T-helper 2 cell treated with Interferon-gamma antibody and Interleukin-4, amounts not matched to agents 5 μg/mL and 100 μg/mL, for 36 hours (primary cell): ENCODE measurements around the gene TPST1.
"Not testable (repeated sequence)": the region's sequence is repeated elsewhere in the genome, so short reads cannot be mapped to it uniquely, and the experiment has no call there.

Experiments
- DNase-seq: peaks from one replicate; pipeline ENCODE4 v3.0.0; 2021; ENCODE audit warnings: low spot score
- H3K27ac Mint-ChIP-seq: one replicate; pipeline ENCODE4 v1.8.0; 2021; ENCODE audit warnings: mild to moderate bottlenecking, mixed read lengths
- H3K27me3 Mint-ChIP-seq: one replicate; pipeline ENCODE4 v1.8.0; 2021; ENCODE audit warnings: low read depth, mixed read lengths
- H3K36me3 Mint-ChIP-seq: one replicate; pipeline ENCODE4 v1.8.0; 2021; ENCODE audit warnings: low read depth, mixed read lengths
- H3K4me1 Mint-ChIP-seq: one replicate; pipeline ENCODE4 v1.8.0; 2021; ENCODE audit warnings: low read depth, mixed read lengths
- H3K4me3 Mint-ChIP-seq: one replicate; pipeline ENCODE4 v1.8.0; 2022; ENCODE audit warnings: mild to moderate bottlenecking, moderate library complexity, mixed read lengths
- H3K9me3 Mint-ChIP-seq: one replicate; pipeline ENCODE4 v1.8.0; 2021; ENCODE audit warnings: mixed read lengths

TPST1 gene

DNA sequence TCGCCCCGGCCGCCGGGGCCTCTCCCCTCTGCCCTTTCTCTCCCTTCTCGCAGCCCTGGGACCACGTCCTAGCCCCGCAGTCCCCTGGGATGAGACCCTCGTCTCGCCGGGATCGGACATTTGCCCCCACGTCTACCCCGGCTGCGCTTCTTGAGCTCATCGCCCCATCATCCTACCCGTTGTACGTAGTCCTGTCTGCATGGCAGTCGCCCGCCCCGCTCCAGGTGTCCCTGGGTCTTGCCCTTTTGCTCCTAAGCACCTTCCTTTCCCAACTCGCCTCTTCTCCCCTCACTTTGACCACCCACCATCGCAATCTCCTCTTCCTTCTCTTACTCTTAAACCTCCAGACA is 582 bp downstream of the TPST1 start:
- peak overlapping the region; percentile 19 for H3K27ac Mint-ChIP-seq
- no peaks in the 10 kb centered on the region for H3K36me3 Mint-ChIP-seq
- no peaks in the 10 kb centered on the region for H3K9me3 Mint-ChIP-seq
- peaks cover 36% of the 10 kb centered on the region for H3K27me3 Mint-ChIP-seq
- H3K4me3 Mint-ChIP-seq = peak overlapping the region; percentile 83
- no peak for DNase-seq
- H3K4me1 Mint-ChIP-seq = peaks cover 26% of the 10 kb centered on the region

DNA sequence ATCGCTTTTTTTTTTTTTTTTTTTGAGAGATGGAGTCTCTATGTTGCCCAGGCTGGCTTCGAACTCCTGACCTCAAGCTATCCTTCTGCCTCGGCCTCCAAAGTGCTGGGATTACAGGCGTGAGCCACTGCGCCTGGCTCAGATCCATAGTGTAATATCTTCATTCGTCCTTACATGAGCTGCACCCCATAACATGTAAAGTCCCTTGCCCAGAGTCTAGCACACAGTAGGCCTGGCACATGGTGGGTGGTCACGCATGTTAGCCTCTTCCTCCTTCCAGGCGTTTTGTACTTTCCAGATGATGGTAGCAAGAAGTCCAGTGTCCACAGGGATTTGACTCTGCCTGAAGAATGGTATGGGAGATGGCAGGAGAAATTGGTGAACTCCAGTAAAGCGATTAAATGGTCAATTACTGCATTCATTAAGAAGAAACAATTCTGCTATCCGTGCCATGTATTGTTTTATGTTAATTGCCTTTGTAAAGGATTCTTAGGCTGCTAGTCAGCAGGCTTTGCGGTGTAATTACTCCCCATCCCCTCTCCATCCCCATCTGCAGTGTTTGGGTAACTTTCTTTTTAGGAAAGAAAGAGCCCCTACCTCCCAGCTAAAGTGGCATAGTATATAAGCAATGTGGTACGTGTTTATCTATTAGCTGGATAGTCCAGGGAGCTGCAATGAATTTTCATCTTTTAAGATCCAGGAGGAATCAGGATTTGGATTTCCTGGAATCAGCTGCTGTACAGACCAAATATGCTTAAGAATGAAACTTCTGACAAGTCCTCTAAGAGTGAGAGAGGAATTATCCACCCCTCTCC is 1.2 kb downstream of the TPST1 start:
- Mint-ChIP-seq H3K36me3 (no peaks in the 10 kb centered on the region), H3K27me3 (peaks cover 36% of the 10 kb centered on the region), H3K27ac (peak overlapping the region; percentile 19), H3K9me3 (no peaks in the 10 kb centered on the region), H3K4me3 (peak overlapping the region; percentile 83), H3K4me1 (peaks cover 26% of the 10 kb centered on the region)
- DNase-seq = no peak

DNA sequence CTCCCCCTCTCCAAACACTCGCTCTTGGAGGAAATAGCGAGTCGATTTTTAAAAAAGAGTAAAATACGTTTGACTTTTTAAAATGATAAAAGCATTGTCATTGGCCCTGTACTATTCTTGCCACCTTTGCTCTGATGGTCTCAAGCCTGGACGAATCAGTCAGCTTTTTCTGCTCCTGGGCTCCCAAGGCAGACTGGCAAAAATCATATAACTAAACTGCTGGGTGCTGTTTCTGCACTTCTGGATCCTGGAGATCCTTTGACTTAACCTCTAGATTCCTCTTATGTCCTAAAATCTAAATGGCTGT is 1.8 kb downstream of the TPST1 start:
- H3K27ac Mint-ChIP-seq = no peak overlapping the region
- no peaks in the 10 kb centered on the region for H3K36me3 Mint-ChIP-seq
- DNase-seq = no peak
- peak overlapping the region; percentile 83 for H3K4me3 Mint-ChIP-seq
- peaks cover 36% of the 10 kb centered on the region for H3K27me3 Mint-ChIP-seq
- peaks cover 26% of the 10 kb centered on the region for H3K4me1 Mint-ChIP-seq
- no peaks in the 10 kb centered on the region for H3K9me3 Mint-ChIP-seq

DNA sequence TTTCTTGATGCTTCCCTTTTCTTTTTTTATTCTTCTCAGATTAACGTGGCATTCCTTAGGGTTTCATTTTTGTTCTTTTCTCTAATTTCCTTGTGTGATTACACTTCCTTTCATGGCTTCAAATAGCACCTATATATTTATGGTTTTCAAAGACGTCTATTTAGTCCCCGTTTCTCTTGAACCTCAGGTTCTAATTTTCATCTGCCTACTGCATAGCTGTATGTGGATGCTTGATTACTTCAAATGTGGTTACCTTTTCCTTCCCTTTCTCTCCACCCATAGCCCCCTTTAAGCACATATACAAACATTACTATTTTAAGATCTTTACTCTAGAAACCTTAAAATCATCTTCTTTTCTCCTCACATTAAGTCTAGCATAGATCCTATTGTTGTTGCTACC is 2.4 kb downstream of the TPST1 start:
- H3K27ac Mint-ChIP-seq = no peak overlapping the region
- no peaks in the 10 kb centered on the region for H3K36me3 Mint-ChIP-seq
- no peak for DNase-seq
- peaks cover 30% of the 10 kb centered on the region for H3K27me3 Mint-ChIP-seq
- H3K9me3 Mint-ChIP-seq = no peaks in the 10 kb centered on the region
- H3K4me1 Mint-ChIP-seq = peaks cover 21% of the 10 kb centered on the region
- H3K4me3 Mint-ChIP-seq = no peak overlapping the region

DNA sequence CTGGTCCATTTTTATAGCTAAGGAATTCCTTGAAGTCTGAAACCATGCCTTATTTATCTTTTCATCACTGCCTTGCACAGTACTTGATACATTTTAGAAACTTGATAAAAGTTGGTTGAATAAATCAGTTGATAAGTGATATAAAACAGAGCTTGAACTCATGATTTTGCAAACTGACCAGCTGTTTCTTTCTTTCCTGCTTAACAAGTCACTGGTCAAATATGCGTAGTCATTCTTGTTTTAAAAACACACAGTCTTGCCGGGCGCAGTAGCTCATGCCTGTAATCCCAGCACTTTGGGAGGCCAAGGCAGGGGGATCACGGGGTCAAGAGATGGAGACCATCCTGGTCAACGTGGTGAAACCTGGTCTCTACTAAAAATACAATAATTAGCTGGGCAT is 6.3 kb downstream of the TPST1 start:
- Mint-ChIP-seq H3K27me3 (peaks cover 17% of the 10 kb centered on the region), H3K27ac (no peak overlapping the region), H3K36me3 (no peaks in the 10 kb centered on the region), H3K4me3 (no peak overlapping the region), H3K9me3 (no peaks in the 10 kb centered on the region), H3K4me1 (peaks cover 16% of the 10 kb centered on the region)
- no peak for DNase-seq

DNA sequence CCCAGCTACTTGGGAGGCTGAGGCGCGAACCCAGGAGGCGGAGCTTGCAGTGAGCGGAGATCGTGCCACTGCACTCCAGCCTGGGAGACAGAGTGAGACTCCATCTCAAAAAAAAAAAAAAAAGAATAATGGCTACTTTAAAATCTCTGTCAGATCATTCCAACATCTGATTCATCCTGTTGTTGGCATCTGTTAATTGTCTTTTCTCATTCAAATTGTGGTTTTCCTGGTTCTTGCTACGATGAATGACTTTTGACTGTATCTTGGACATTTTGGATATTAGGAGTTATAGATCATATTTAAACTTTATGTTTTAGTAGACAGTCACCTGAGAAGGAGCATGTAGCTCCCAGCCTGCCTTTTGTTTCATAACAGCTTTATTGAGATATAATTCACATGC is 8.5 kb downstream of the TPST1 start:
- Mint-ChIP-seq H3K27ac (no peak overlapping the region), H3K4me1 (peaks cover 7% of the 10 kb centered on the region), H3K36me3 (no peaks in the 10 kb centered on the region), H3K4me3 (no peak overlapping the region), H3K27me3 (peaks cover 3% of the 10 kb centered on the region), H3K9me3 (no peaks in the 10 kb centered on the region)
- DNase-seq = no peak

DNA sequence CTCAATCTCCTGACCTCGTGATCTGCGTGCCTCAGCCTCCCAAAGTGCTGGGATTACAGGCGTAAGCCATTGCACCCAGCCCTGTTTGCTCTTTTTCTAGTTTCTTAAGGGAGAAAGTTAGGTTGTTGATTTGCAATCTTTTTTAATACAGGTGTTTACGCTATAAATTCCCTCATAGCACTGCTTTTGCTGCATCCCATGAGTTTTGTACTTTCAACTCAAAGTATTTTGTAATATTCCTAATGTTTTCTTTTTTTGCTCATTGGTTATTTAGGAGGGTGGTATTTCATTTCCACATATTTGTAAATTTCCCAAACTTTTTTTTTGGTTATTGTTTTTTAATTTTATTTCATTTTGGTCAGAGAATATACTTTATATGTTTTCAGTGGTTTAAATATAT is 11.6 kb downstream of the TPST1 start:
- DNase-seq = no peak
- Mint-ChIP-seq H3K27me3 (no peaks in the 10 kb centered on the region), H3K4me1 (peaks cover 7% of the 10 kb centered on the region), H3K9me3 (no peaks in the 10 kb centered on the region), H3K36me3 (no peaks in the 10 kb centered on the region), H3K4me3 (no peak overlapping the region), H3K27ac (no peak overlapping the region)

DNA sequence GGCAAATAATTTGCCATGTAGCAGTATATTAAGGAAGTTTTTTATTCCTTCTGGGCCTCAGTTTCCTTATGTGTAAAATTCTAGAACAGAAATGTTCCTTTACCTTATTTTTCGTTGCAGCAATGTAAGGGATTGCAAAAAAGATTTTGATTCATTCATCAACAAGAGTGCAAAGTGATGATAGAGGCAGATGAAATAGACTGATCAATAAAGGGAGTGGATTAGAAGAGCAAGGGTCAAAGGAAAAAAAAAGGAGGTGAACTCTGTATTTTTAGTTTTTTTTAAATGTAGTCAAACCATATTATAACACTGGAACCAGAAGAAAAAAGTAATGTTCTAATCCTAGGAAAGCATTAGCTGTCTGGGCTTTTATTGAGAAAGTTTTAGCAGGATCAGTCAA is 14.7 kb downstream of the TPST1 start:
- DNase-seq = no peak
- no peaks in the 10 kb centered on the region for H3K36me3 Mint-ChIP-seq
- no peaks in the 10 kb centered on the region for H3K9me3 Mint-ChIP-seq
- H3K27me3 Mint-ChIP-seq = peaks cover 3% of the 10 kb centered on the region
- H3K4me3 Mint-ChIP-seq = no peak overlapping the region
- no peak overlapping the region for H3K27ac Mint-ChIP-seq
- no peaks in the 10 kb centered on the region for H3K4me1 Mint-ChIP-seq

DNA sequence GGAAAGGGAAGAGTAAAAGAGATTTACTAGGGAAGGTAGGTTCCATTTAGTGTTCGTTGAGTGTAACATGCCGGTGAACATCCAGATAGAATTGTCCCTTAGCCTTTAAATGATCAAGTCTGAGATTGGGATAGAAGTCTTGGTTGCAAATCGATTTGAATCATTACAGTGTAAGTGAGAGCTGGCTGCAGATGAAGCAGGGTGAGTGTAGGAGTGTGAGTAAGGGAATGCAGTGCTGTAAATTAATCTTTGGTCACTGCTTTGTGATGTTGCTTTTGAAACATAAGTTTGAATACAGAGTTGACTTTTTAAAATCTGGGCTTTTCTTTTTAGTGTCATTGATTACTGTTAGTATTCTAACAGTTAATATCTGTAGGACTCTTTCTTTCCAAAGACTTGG is 16.3 kb downstream of the TPST1 start:
- DNase-seq = no peak
- Mint-ChIP-seq H3K27me3 (peaks cover 3% of the 10 kb centered on the region), H3K4me1 (no peaks in the 10 kb centered on the region), H3K9me3 (no peaks in the 10 kb centered on the region), H3K27ac (no peak overlapping the region), H3K36me3 (no peaks in the 10 kb centered on the region), H3K4me3 (no peak overlapping the region)

DNA sequence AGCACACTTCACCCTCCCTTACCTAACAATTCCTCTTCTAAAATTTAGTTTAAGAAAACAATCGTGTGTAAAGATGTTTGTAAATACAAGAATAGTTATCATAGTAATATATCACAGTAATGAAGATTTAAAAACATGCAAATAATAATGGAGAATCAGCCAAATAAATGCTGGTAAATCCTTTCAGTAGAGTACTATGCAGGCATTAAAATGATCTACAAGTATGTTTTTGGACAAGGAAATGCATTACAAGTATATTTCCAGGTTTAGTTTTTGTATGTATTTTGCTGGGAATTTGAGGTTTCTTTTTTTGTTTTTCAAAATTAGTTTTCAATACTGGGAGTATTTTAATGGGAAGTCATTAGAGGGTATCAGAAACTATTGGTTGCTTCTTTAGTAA is 22.7 kb downstream of the TPST1 start:
- Mint-ChIP-seq H3K27me3 (no peaks in the 10 kb centered on the region), H3K4me1 (no peaks in the 10 kb centered on the region), H3K36me3 (no peaks in the 10 kb centered on the region), H3K4me3 (no peak overlapping the region), H3K9me3 (no peaks in the 10 kb centered on the region), H3K27ac (no peak overlapping the region)
- DNase-seq = no peak

DNA sequence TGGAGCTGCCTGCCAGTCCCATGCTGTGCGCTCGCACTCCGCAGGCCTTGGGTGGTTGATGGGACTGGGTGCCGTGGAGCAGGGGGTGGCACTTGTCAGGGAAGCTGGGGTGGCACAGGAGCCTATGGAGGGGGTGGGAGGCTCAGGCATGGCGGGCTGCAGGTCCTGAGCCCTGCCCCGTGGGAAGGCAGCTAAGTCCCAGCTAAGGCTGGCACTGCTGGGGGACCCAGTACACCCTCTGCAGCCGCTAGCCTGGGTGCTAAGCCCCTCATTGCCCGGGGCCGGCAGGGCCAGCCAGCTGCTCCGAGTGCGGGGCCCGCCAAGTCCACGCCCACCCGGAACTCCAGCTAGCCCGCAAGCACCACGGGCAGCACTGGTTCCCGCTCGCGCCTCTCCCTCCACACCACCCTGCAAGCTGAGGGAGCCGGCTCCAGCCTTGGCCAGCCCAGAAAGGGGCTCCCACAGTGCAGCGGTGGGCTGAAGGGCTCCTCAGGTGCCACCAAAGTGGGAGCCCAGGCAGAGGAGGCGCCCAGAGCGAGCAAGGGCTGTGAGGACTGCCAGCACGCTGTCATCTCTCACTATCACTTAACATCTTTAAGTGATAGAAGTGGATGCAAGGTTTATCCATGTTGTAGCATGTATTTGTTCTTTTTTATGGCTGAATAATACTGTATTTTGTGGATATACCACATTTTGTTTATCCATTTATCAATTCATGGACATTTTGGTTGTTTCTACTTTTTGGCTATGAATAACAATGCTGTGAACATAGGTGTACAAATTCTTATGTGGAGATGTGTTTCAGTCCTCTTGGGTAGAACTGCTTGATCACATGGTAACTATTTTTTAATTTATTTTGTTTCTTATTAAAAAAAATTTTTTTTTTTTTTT is 26.4 kb downstream of the TPST1 start:
- H3K27ac Mint-ChIP-seq, H3K4me1 Mint-ChIP-seq, DNase-seq, H3K9me3 Mint-ChIP-seq, H3K27me3 Mint-ChIP-seq, H3K4me3 Mint-ChIP-seq, H3K36me3 Mint-ChIP-seq: not testable (repeated sequence)

DNA sequence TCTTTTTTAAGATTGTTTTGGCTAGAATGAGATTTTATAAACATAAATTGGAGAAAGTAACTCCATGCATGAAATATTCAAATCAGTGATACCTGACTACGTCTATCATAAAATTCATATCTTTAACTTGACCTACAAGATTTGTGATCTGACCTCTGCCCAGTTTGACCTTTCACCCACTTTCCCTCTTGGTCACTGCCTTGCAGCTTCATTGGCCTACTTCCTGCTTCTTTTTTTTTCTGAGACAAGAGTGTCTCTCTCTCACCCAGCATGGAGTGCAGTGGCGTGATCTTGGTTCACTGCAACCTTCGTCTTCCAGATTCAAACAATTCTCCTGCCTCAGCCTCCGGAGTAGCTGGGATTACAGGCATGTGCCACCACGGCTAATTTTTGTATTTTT is 28.5 kb downstream of the TPST1 start:
- H3K4me3 Mint-ChIP-seq = no peak overlapping the region
- no peak for DNase-seq
- H3K36me3 Mint-ChIP-seq = no peaks in the 10 kb centered on the region
- H3K9me3 Mint-ChIP-seq = no peaks in the 10 kb centered on the region
- H3K27me3 Mint-ChIP-seq = no peaks in the 10 kb centered on the region
- H3K4me1 Mint-ChIP-seq = no peaks in the 10 kb centered on the region
- no peak overlapping the region for H3K27ac Mint-ChIP-seq

DNA sequence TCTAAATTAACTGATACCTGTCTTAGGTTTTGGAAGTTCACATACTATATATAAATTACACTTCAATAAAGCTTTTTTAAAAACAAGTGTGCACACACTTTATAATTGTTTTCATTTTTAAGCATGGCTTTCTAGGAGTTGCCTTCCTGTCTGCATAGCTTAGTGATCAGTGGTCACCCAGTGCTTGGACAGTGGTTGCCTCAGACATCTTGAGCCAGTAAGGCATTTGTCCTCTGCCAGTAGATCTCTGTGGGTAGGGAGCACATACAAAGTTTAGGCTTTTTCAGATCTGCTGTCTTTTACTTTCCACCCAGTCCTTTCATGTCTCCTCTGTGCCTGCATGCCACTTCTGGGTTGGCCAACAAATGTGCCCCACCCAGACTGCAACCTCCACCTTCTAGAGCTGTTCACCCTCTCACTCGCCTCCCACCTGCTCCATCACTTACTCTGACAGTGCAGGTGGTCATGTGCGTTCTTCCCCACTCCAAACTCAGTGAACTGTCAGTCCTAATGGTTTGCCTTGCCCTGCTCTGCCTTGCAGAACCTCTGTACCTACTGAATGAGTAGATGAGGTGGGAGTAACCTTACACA is 31.7 kb downstream of the TPST1 start:
- no peak for DNase-seq
- H3K9me3 Mint-ChIP-seq = no peaks in the 10 kb centered on the region
- H3K27me3 Mint-ChIP-seq = no peaks in the 10 kb centered on the region
- H3K27ac Mint-ChIP-seq = no peak overlapping the region
- H3K4me3 Mint-ChIP-seq = no peak overlapping the region
- H3K4me1 Mint-ChIP-seq = no peaks in the 10 kb centered on the region
- no peaks in the 10 kb centered on the region for H3K36me3 Mint-ChIP-seq
